Activated CD8-positive, alpha-beta memory T cell treated with anti-CD3 and anti-CD28 coated beads for 4 hours (primary cell): ENCODE measurements around the gene DUOX1.
A peak's percentile ranks its signal among the peaks of the same experiment; 100 is the strongest.

ENCODE experiments used
- DNase-seq, 2 donors: peaks; one replicate each; pipeline ENCODE4 v3.0.0-alpha.2; 2020; ENCODE audit warnings: low read depth in 2 of 2

DUOX1 gene

DNA sequence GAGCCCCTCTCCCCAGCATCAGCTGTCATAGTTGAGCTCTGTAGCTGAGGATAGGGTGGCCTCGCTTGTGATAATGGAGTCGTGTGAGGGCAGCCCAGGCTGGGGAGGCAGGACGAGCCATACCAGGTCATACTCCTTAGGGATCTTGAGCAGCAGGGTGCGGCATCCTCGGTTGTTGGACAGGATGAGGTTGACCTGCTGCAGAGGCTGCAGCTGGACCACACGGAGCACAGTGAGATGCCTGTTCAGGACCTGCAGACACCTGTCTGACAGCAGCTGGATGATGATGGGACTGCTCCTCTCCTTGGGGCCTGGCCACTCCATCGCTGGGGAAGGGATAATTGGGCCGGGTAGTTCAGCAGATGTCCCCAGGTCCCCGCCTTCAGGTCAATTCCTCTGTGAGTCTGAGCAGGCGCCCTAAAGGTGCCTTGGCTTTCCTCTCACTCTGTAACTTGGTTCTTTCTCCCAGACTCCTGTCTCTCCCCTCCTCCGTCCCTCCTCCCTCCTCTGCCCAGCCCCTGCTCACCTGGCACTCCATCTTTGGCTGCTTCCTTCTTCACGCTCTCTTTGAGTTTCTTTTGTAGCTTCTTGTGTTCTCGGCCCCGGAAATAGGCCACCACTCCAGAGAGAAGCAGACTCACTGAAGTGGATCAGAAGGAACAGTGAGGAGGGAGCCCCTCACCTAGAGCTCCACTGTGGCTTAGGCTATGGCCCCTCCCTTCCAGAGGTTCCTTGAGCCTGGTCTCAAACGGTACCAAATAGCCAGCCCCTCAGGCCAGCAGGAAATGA lies 23.6 kb upstream of the DUOX1 start:
- DNase-seq: no peak

DNA sequence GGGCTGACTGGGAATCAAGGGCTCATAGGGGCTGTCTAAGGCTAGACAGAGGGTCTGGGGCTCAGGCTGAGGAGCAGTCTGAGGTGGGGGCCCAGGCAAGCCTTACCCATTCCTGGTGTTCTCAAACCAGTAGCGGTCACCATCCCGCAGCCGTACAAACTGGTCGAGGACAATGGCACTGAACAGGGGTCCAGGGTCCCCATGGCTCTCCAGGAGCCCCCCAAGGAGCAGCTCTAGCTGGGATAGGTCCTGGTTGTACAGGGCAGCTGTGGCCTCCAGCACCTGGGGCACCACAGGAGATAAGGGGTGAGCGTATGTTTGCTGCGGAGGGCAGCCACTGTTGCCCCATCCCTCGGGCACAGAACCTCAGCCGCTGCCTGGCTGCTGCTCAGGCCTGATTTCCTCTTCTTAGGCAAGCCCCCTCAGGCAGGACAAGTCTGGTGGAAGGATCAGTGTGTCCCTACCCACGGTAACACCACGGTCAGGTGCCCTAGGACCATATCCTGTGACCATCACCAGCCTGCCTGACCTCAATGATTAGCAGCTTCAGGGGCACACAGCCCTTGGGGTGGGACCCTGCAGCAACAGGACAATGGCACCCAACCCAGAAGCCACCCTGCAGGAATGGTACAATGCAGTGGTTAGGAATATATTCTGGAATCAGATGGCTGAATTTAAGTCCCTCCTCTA lies 21.7 kb upstream of the DUOX1 start:
- no peak for DNase-seq

DNA sequence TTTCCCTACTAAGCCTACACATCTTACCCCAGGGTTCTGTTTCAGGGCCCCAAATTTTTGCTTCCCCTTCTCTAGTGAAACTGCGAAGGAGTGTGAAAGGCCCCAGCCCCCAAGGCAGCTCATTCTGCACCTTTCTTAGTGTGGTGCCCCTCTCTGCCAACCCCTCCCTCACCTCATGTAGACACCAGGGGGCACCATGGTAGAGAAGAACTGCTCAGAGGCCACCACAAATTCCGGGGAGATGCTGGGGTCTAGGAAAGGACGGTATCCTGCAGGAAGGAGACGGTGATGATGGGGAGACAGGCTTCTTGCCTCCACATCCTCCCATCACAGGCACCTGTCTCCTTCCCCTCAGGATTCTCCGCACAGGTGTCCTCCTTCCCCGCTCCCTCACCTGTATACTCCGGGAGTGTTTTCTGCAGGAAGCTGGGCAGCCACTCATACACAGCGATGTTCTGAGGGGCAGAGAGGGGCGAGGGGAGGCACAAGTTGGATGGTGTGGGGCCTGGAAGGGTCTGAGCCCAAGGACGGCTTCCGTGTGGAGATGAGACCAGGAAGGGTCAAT lies 19.5 kb upstream of the DUOX1 start:
- no peak for DNase-seq

DNA sequence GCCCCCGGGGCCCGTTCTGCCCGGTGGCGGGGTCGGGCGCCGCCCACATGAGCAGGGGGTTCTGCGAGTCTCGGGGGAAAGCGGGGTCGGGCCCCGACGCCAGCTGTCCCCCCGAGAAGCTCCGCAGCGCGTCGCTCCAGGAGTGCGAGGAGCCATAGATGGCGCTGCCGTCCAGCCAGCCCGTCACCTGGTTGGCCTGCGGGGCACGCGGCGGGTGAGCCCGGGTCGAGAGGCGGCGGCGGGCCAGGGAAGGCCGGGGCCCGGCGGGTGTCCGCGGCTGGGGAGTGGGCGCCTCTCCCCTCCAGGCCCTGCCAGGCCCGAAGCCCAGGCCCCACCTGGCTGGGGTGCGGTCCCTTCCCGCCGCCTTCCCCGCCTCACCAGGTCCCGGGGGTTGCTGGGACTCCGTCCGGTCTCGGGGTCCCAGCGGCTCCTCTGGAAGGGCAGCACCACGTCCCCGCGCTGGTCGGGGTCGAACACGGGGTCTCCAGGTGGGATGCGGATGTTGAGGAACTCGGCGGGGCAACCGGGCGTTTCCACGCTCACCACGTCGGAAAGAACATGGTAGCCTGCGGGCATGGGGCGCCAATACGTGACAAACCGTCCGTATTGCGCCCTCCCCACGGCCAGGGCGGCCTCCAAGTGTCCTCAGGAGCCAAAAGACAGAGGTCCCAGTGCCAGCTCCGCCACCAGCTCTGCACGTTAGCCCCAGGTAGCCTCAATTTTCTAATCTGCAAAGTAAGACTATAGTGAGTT lies 18.2 kb upstream of the DUOX1 start:
- DNase-seq: no peak

DNA sequence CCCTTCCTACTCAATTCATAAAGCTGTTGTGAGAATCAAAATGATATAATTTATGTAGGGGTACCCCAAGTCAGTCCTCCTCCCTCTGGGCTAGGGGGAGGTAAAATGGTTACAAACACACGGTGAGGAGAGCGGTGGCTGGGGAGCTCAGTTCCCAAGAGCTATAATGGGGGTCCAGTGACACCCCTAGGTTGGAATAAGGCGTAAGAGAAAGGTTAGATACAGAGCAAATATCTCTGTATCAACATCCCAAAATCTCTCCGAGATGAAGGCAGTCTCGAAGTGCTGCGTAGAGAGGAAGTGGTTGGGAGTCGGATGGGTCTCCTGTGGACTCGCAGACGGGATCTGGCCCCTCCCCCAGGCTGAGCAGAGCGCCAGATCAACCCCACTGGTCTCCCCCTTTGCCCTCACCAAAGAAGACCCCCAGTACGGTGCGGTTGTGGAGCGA lies 17.6 kb upstream of the DUOX1 start:
- no peak for DNase-seq

DNA sequence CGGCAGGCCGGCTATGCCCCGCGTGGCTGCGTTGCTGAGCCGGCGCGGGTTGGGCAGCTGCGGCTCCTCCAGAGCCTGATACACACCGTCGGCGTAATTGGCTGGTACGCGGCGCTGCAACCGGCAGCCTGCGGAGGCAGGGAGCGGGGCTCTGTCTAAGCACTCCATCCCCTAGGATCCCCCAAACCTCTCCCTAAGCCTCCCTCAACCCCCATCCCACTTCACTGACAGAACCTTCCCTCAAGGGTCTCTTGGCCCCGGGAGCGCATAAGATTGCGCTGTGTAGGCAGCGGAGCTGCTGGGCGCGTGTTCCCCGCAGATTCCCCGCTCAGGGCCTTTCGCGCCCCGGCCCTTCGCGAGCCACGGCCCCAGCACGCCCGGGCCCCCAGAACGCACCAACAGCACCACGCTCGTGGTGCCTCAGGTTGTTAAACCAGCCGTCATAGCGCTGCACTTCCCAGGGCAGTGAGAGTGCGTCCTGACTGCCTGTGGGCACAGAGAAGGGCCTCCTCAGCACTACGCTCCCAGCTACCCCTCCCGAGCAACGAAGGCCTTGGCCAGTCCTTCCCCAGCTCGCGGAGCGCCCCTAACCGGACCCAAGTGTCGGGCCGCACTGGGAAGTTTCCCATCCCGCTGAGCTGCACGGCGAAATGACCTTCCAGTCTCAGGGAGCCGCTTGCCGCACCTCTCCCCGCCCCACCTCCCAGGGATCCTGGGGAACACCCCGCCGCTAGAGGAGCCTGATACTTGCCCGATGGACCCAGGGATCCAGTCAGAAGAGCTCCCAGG lies 17.0 kb upstream of the DUOX1 start:
- no peak for DNase-seq

DNA sequence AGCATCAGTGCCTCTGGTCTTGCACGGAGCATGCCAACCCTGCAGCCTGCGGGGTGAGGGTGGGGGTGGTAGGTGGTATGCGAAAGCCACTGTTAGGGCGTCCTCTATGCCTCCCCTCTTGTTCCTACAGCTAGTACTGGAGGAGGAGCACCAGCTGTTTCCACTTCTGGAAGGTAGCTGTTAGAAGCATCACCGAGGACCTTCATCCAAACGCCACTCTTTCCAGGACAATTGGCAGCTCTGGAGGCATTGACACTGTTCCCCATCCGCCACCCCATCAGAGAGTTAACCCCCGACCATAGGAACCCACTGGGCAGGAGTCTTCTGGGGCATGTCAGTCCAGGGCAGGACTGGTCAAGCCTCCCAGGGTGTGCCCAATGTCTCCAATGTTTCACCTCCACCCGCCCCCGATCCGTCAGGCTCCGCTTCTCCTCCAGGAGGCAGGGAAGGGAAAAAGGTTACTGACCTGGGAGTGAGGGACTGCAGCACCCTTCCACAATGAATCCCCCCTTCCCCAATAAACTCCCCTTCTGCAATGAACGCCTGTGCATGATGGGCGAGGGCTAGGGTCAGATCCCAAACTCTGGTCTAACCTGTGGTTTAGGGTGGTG lies 16.3 kb upstream of the DUOX1 start:
- DNase-seq: no peak

DNA sequence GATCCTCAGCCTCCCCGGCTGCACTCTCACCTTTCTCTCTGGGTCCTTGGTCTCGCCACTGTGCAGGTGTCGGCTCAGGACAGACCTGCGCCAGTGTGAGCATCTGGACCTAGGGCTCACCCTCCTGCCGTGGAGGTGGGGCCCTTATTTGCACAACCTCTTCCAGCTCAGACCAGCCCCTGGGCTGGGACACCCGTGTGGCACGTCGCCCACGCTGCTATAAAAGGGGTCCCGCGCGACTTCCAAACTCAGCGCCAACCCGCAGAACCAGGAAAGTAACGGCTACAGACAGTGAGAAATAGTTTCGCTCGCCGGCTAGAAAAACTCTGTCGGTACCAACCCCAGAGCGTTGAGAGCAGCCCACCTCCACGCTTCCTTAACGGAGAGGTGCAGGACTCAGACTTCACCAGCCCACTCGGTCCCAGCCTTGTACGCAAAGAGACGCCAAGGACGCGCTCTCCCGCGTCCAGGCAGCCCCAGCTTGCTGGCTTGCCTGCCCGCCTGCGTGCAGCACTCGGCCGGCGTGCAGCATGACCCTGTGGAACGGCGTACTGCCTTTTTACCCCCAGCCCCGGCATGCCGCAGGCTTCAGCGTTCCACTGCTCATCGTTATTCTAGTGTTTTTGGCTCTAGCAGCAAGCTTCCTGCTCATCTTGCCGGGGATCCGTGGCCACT lies 15.6 kb upstream of the DUOX1 start, which contains the start of the genes DUOX2 and DUOXA2:
Gene DUOX2, minus strand, starts transcription at position 97 of the 675 bp plus-strand sequence. CDS start 761 bp downstream, outside the sequence.
Gene DUOXA2, plus strand, starts transcription at position 251 of the 675 bp plus-strand sequence. Its CDS starts 280 bp downstream, at position 531.
- no peak for DNase-seq

DNA sequence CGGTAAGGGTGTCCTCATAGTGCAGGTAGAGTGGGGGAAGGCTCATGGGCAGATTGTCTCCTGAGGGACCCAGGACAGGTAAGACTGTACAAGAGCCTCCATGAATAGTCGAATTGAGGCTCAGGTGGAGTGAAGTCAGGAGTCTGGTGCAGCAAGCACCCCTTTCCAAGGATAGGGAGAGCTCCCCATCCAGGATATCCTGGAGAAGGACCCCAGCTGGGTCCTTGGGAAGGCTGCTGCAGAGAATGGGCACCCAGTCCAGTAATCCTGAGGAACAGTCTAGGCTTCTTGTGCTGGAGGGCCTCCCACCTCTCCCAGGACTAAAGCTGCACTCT lies 15.1 kb upstream of the DUOX1 start:
- DNase-seq: no peak

DNA sequence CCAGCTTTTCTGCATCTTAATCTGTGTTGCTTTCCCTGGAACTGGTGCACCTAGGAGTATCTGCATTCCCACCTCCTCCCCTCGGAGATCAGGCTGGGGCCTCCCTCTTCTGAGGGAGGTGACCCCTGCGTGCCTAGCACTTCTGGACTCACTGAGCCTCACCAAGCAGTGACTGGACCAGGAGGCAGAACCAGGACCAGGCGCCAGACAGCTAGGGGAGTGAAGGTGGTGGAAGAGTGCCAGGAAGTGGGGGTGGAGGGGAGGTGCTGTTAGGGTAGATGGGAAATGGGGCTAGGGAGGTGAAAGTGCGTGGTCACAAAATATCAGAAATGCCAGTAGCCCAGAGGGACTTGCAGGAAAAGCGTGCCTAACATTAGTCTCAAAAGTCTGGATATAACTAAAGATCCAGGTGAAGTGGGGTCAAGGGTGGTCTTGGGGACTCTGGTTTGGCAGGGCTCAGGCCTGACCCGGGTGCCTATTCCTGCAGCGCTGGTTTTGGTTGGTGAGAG lies 14.4 kb upstream of the DUOX1 start:
- DNase-seq: no peak

DNA sequence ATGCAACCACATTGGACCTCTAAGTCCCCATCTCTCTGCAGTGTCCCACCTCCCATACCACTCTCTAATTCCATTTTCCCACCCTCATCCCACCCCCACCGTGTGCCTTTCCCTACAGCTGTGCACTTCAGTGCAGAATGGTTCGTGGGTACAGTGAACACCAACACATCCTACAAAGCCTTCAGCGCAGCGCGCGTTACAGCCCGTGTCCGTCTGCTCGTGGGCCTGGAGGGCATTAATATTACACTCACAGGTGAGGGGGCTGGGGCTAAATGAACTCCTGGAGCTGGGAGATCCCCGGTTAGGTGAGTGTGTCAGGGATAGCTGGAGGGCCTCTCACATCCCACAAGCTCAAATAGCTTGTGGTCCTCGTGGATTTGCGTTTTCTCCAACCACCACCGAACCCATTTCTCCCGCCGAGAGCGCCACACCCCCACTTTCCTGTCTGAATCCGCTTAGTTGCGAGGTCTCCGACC lies 13.8 kb upstream of the DUOX1 start:
- DNase-seq: no peak

DNA sequence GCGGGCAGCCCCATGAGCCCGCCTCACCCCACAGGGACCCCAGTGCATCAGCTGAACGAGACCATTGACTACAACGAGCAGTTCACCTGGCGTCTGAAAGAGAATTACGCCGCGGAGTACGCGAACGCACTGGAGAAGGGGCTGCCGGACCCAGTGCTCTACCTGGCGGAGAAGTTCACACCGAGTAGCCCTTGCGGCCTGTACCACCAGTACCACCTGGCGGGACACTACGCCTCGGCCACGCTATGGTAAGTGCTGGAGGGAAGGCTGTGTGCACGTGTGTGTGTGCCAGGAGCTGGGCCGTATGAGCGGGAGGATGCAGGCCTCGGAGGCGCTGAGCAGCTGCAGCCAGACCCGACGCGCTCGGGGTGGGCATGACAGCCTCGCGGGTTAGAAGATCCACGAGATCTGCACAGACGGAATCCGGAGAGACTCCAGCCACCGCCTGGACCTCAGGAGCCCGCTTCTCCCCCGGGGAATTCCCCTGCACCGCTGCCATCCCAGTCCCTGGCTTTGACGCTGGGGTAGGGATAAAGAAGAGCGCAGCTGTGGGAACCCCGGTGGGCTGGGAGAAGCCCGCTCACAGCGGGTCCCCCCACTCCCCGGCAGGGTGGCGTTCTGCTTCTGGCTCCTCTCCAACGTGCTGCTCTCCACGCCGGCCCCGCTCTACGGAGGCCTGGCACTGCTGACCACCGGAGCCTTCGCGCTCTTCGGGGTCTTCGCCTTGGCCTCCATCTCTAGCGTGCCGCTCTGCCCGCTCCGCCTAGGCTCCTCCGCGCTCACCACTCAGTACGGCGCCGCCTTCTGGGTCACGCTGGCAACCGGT lies 13.1 kb upstream of the DUOX1 start:
- no peak for DNase-seq

DNA sequence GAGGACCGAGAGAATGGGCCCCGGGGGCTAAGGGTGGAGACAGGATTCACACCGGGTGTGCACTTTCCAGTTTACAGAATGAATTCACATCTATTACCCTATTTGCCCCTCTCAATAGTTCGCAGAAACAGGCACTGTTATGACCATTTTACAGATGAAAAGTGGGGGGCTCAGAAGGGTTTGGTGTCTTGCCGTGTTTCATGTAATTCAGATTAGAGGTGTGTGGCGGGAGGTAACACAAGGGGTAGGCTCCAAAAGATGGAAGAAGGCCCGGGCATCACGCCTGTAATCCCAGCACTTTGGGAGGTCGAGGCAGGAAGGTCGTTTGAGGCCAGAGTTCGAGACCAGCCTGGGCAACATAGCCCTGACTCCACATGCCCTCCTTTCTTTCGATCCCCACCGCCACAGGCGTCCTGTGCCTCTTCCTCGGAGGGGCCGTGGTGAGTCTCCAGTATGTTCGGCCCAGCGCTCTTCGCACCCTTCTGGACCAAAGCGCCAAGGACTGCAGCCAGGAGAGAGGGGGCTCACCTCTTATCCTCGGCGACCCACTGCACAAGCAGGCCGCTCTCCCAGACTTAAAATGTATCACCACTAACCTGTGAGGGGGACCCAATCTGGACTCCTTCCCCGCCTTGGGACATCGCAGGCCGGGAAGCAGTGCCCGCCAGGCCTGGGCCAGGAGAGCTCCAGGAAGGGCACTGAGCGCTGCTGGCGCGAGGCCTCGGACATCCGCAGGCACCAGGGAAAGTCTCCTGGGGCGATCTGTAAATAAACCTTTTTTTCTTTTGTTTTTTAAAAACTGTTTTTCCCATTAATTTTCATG lies 12.3 kb upstream of the DUOX1 start:
- no peak for DNase-seq

DNA sequence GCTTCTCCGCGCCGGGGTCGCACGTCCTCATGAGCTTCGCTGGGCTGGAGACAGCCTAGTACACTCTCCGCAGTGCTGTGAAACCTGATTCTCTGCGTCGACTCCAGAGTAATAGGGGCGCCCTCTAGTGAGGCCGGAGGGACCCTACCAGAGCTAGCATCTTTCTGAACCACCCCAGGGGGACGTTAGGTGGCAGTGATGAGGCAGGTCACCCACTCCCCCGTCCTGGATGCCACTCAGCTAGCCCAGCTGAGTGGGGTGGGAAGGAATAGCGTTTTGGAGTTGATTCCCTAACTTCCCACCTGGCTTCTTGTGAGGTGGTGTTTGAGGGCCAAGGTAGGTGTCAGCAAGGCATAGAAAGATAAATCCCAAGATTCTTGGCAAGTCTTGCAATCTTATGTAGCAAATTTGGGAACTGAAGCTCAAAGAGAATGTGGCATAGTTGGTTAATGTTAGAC lies 11.6 kb upstream of the DUOX1 start:
- peak; percentile 58 to 67 for DNase-seq

DNA sequence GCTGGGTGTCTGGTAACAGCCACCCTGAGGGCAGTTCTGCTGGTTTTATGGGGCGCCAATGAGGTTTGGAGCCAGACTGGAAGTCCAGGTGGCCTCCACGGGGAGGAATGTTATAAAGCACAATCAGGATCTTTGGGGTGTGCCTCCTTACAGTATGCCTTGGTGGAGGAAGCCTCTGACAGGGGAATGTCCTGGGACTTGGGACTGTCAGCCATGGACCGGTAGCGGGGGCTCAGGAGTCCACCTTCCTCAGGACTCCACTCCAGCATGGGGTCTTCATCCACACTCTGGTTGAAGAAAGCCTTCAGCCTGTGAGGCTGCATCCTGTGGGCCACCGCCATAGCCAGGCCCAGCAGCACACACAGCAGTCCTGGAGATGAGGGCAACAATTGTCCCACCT lies 10.8 kb upstream of the DUOX1 start:
- no peak for DNase-seq

DNA sequence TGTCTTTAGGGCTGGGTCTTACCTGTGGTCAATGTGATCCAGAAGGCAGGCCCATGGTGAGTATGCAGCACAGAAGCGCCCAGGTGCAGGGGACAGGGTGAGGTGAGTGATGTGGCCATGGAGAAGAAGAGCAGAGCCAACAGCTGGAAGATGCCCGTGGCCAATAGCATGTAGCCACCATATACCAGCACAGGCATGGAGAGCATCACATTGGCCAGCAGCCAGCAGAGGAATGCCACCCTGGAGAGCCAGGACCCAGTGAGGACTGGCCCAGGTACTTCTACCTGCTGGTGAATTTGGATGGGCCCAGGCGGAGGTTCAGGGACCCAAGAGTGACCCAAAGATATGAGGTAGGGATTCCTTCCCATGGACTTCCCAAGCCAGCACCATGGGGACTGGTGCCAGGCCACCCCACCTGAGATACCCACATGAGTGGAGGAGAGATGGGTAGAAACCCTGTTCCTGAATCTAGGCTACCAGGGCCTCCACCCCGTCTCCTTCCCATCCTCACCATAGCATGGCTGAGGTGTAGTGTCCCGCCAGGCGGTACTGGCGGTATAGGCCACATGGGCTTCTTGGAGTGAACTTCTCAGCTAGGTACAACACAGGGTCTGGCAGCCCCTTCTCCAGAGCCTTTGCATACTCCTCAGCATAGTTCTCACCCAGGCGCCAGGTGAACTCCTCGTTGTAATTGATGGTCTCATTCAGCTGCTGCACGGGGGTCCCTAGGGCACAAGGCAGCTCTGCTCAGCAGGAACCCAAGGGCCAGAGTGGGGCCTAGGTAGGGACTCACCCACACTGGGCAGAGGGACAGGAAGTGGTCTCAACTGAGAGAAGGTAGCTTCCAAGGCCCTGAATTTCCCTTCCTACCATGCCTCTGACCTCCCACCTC lies 9.5 kb upstream of the DUOX1 start:
- no peak for DNase-seq

DNA sequence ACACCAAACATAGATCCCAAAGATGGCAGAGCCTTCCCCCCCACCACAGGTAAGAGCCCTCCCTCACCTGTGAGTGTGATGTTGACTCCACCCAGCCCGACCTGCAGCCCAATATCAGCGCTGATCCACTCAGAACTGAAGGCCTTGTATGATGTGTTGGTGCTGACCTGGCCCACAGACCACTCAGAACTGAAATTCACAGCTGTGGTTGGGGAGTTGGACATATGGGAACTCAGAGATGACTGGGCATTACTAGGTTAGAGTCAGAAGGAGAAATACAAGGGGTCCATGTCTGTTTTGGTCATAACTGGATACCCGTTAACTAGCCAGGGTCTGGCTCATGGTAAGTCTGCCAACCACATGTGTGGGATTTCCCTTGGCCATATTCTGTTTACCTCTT lies 8.8 kb upstream of the DUOX1 start:
- no peak for DNase-seq
